Stomach (tissue), 4 donors: ENCODE data around the gene UBL3.

Experiments used
- CTCF ChIP-seq, 7 experiments: fragments of 450-650 bp in 4 of 7; fragments of 200-600 bp in 3 of 7; sonication (generic) in 3 of 7; IDR thresholded peaks; one replicate each; pipeline ENCODE4 v1.5.1; 2016 to 2019; ENCODE audit warnings: antibody characterized with exemption in 7 of 7, control low read depth in 2 of 7, mild to moderate bottlenecking in 1 of 7
- POLR2AphosphoS5 ChIP-seq, 3 donors: sonication (generic); formaldehyde crosslinking; IDR thresholded peaks; one replicate each; pipeline ENCODE4 v1.6.1; 2016; ENCODE audit warnings: antibody characterized with exemption in 3 of 3

GRCh38 chr13:29885989-29886388 lies 35.6 kb upstream of the UBL3 start:
- no peak for TF ChIP-seq CTCF (IDR thresholded peaks at IDR 0.05)
- no peak for TF ChIP-seq POLR2AphosphoS5 (IDR thresholded peaks at IDR 0.05)
